ENCODE results near the gene CENPU.
A peak's percentile ranks its signal among the peaks of the same experiment; 100 is the strongest.
"Not testable (repeated sequence)": the region's sequence is repeated elsewhere in the genome, so short reads cannot be mapped to it uniquely, and the experiment has no call there.

The CENPU gene

DNA sequence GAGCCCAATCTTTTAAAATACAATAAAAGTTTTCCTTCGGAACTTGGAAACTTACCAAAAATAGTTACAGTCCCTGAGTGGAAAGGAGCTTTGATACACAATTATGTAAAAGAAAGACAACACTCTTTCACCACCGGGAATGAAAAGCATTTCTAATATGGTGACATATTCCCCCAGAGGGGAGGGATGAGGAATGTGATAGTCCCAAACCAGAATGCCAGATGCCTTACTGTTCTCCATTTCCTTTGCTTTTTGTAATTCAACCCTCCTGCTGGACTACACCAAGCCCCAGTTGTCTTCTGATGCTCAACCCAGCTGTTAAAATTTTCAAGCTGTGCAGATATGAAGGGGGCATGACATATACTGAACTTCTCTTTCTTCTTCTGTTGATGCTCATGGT lies 80.2 kb downstream of the CENPU start:
- H3K4me1 ChIP-seq (ENCODE audit: control insufficient read depth, insufficient read depth, low read length) = peaks cover 5% of the 10 kb centered on the region

DNA sequence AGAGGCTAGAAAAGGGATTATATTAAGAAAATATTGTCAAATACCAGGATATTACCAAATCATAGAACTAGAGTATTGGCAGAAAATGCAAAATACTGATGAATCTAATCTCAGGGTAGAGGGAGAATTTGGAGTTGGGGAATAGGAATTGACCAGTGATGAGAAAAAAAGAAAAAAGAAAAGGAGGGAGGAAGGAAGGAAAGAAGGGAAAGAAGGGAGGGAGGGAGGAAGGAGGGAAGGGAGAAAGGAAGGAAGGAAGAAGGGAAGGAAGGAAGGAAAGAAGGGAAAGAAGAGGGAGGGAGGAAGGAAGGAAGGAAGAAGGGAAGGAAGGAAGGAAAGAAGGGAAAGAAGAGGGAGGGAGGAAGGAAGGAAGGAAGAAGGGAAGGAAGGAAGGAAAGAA lies 81.2 kb downstream of the CENPU start:
- not testable (repeated sequence) for H3K9ac ChIP-seq (ENCODE audit: low read length)

More for the DNA sequence above, 80.2 kb downstream of the CENPU start:
- no peaks in the 10 kb centered on the region for H3K27me3 ChIP-seq (ENCODE audit: control insufficient read depth, insufficient read depth, low read length)
- H3K9me3 ChIP-seq (ENCODE audit: control insufficient read depth, low read length) = no peaks in the 10 kb centered on the region
- H3K9ac ChIP-seq (ENCODE audit: low read length) = no peak overlapping the region
- no peaks in the 10 kb centered on the region for H3K36me3 ChIP-seq (ENCODE audit: control insufficient read depth, insufficient read depth, low read length)
- no peak overlapping the region for H3K4me3 ChIP-seq (ENCODE audit: low read length)

DNA sequence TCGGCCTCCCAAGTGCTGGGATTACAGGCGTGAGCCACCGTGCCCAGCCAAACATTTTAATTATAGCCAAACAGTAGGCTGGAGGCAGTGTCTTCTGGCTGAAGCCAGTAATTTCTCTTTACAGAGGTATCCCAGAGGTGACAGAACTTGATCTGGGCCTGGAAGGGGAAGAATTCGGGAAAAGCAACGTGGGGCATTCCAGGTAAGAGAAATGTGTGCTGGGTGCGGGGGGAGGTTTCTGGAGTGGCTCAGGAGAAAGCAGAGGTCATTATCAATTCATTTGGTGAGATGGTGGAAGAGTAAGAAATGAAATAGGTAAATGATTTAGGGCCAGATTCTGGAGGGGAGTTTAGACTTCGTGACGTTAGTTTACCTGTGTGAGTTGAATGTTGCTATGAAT lies 82.0 kb downstream of the CENPU start:
- H3K4me1 ChIP-seq (ENCODE audit: control insufficient read depth, insufficient read depth, low read length) = peaks cover 16% of the 10 kb centered on the region
- no peak overlapping the region for H3K9ac ChIP-seq (ENCODE audit: low read length)
- H3K4me3 ChIP-seq (ENCODE audit: low read length) = no peak overlapping the region
- no peaks in the 10 kb centered on the region for H3K36me3 ChIP-seq (ENCODE audit: control insufficient read depth, insufficient read depth, low read length)
- H3K9me3 ChIP-seq (ENCODE audit: control insufficient read depth, low read length) = no peaks in the 10 kb centered on the region
- no peaks in the 10 kb centered on the region for H3K27me3 ChIP-seq (ENCODE audit: control insufficient read depth, insufficient read depth, low read length)

More for the DNA sequence above, 81.2 kb downstream of the CENPU start:
- H3K4me1 ChIP-seq (ENCODE audit: control insufficient read depth, insufficient read depth, low read length) = peaks cover 10% of the 10 kb centered on the region
- H3K9me3 ChIP-seq (ENCODE audit: control insufficient read depth, low read length); H3K36me3 ChIP-seq (ENCODE audit: control insufficient read depth, insufficient read depth, low read length); H3K4me3 ChIP-seq (ENCODE audit: low read length); H3K27me3 ChIP-seq (ENCODE audit: control insufficient read depth, insufficient read depth, low read length): not testable (repeated sequence)

DNA sequence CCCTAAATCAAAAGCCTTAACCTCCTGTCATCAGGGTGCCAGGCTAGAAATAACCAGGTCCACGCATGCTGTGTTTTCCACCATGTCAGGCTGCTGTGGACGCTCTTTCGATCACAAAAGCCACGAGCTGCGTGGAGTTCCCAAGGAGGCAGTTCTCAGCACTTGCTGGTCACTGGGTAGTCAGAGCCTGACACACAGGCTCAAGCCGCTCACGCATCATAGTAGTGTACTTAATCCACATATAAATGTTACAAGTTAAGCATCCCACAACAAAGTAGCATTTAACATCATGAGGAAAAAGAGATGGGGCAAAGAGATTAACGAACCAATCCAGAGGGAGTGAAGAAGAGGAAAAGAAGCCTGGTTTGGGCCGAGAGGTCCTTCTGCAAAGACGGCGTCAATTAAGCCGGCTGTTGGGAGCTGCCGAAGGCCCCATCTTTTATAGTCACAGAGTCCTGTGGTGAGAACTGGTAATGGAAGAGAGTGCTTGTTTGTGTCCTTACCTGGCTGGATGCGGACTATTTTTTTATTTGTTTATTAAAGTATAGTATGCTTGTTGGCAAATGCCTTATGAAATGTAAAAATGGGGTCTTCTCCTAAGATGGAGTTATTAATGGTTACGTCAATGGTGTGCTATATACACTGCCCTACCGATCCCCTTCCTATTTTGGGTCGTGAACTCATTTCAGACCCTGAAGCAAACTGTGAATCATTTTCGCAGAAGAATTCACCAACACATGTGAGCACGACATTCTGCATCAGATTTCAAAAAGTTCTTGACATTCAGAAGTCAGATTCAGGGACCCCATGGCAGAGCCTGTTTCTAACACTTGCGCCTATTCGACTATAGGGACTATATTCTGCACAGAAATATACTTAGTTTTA lies 83.7 kb downstream of the CENPU start:
- no peaks in the 10 kb centered on the region for H3K9me3 ChIP-seq (ENCODE audit: control insufficient read depth, low read length)
- H3K36me3 ChIP-seq (ENCODE audit: control insufficient read depth, insufficient read depth, low read length) = no peaks in the 10 kb centered on the region
- H3K4me3 ChIP-seq (ENCODE audit: low read length) = peak overlapping the region; percentile 97
- H3K4me1 ChIP-seq (ENCODE audit: control insufficient read depth, insufficient read depth, low read length) = peaks cover 31% of the 10 kb centered on the region
- H3K9ac ChIP-seq (ENCODE audit: low read length) = peak overlapping the region; percentile 91
- no peaks in the 10 kb centered on the region for H3K27me3 ChIP-seq (ENCODE audit: control insufficient read depth, insufficient read depth, low read length)

DNA sequence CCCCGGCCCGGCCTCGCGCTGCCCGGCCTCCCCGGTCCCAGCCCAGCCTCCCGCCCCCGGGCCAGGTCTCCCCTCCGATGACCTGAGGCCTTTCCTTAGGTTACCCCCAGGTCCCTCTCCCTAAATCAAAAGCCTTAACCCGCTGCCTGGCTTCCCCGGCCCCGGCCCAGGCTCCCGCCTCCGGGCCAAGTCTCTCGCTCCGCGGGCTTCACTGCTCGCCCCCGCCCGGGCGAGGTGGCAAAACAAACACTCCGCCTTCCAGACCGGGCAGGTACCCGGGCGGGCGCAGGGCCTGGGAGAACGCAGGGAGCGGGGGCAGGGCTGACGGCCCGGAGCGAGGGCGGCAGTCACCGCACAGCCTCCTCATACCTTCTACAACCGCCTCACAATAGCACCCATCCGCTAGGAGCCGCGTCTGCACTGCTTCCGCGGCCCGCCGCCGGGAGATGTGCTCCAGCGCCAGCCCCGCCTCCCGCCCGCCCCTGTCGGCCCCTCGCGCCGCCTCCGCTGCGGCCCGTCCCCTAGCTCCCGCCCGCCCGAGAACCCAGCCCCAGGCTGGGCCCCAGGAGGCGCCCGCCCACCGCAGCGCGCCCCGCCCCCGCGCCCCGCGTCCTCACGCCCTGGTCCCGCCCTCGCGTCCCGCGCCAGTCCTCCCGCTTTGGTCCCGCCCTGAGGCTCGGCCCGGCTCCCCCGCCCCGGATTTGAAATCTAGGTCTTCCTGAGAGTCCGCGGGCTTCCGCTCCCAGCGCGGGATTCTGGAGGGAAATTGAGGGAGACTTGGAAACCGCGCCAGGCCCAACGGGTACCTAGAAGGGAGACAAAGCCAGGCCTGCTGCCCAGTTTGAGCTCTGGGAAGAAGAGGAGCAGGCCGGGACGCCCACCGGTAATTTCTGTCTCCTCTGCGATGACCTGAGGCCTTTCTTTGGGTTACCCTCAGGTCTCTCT lies 84.6 kb downstream of the CENPU start, which contains the start of the genes CASP3 and PRIMPOL:
Gene CASP3, minus strand, starts transcription at position 422 of the 945 bp plus-strand sequence. CDS start 10,994 bp downstream, outside the sequence.
Gene PRIMPOL, plus strand, starts transcription at position 713 of the 945 bp plus-strand sequence. CDS start 7,403 bp downstream, outside the sequence.
- peak within 1 kb of the TSS; percentile 98 for H3K9ac ChIP-seq (ENCODE audit: low read length)
- no peaks in the 10 kb centered on the region for H3K36me3 ChIP-seq (ENCODE audit: control insufficient read depth, insufficient read depth, low read length)
- peaks cover 36% of the 10 kb centered on the region for H3K4me1 ChIP-seq (ENCODE audit: control insufficient read depth, insufficient read depth, low read length)
- H3K27me3 ChIP-seq (ENCODE audit: control insufficient read depth, insufficient read depth, low read length) = no peaks in the 10 kb centered on the region
- H3K9me3 ChIP-seq (ENCODE audit: control insufficient read depth, low read length) = no peaks in the 10 kb centered on the region
- H3K4me3 ChIP-seq (ENCODE audit: low read length) = peak within 1 kb of the TSS; percentile 97

DNA sequence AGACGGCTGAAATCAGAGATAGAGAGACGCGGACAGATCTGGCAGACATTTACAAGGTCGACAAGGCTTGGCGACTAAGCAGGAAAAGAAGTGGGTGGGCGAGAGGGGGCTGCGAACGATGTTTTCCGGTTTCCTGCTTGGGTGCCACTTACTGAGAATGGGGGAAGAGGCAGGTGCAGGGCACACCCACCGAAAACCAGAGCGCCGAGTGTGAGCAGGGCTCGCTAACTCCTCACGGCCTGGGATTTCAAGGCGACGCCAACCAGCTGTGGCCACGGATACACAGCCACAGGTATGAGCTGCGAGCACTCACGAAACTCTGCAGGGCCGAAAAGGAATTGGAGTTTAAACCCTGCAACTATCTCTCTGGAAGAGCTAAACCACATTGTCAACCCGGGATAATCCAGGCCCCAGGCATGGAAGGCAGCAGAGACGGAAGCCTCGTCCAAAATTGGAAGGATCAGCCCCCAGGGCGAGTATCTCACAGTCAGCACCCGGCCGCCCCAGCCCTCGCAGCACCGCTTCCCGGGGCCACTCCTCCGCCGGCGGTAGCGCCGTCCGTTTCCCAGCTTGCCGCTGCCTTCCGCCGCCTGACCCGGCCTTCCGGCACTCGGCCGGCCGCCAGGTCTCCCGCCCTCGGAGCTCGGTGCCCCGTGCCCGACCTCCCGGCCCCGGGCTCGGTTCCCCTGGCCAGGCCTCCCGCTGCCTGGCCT lies 85.4 kb downstream of the CENPU start:
- H3K9ac ChIP-seq (ENCODE audit: low read length) = peak overlapping the region; percentile 98
- no peaks in the 10 kb centered on the region for H3K9me3 ChIP-seq (ENCODE audit: control insufficient read depth, low read length)
- H3K27me3 ChIP-seq (ENCODE audit: control insufficient read depth, insufficient read depth, low read length) = no peaks in the 10 kb centered on the region
- H3K4me1 ChIP-seq (ENCODE audit: control insufficient read depth, insufficient read depth, low read length) = peaks cover 36% of the 10 kb centered on the region
- no peaks in the 10 kb centered on the region for H3K36me3 ChIP-seq (ENCODE audit: control insufficient read depth, insufficient read depth, low read length)
- H3K4me3 ChIP-seq (ENCODE audit: low read length) = peak overlapping the region; percentile 84

DNA sequence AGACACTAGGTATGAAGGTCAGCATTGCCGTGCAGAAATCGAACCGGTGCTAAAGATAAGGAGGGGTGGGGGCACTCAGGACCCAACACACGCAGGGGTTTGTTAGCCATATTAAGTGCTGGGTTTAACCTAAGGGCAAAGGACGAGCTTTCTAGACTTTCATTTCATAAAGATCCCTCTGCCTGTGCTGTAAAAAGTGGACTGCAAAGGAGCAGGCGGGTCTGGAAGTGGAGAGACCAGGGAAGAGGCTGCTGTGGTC lies 85.9 kb downstream of the CENPU start:
- Histone ChIP-seq H3K9ac (ENCODE audit: low read length) (peak overlapping the region; percentile 98), H3K4me1 (ENCODE audit: control insufficient read depth, insufficient read depth, low read length) (peaks cover 36% of the 10 kb centered on the region), H3K27me3 (ENCODE audit: control insufficient read depth, insufficient read depth, low read length) (no peaks in the 10 kb centered on the region), H3K4me3 (ENCODE audit: low read length) (peak overlapping the region; percentile 84), H3K36me3 (ENCODE audit: control insufficient read depth, insufficient read depth, low read length) (no peaks in the 10 kb centered on the region), H3K9me3 (ENCODE audit: control insufficient read depth, low read length) (no peaks in the 10 kb centered on the region)

DNA sequence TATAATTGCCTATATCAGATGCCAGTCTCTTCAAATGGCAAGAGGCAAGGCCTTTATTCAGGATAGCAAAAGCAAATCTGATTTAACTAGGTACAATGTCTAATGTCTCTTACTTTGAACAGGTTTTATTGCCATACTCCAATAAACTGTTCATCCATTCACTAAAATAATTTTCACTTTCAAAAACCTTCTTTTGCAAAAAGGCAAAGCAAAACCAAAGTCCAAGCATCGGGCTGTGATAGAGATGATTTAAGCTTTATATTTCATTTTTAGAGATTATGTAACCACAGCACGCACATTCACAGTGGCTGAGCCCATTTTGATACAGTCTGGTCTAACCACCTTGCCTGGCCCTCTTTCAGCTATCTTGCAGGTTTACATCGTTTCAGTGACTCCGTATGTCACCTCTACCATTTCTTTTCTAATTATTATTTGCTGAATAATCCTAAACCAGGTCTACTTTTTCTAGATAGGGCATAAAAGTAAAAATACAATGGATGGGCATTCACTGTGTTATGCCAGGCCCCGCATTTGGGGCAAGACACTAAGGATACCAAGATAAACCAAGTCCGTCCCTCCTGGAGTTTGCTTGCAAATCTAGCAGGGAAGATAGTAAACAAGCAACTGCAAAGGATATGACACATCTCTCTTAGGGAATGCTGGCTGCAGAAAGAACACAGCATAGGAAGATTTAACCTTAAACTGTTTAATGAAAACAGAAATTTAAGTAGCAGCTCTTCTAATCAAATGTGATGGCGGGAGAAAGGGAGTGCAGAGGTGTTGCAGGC lies 86.4 kb downstream of the CENPU start:
- H3K4me1 ChIP-seq (ENCODE audit: control insufficient read depth, insufficient read depth, low read length) = peaks cover 36% of the 10 kb centered on the region
- H3K27me3 ChIP-seq (ENCODE audit: control insufficient read depth, insufficient read depth, low read length) = no peaks in the 10 kb centered on the region
- H3K4me3 ChIP-seq (ENCODE audit: low read length) = peak overlapping the region; percentile 84
- peak overlapping the region; percentile 98 for H3K9ac ChIP-seq (ENCODE audit: low read length)
- H3K36me3 ChIP-seq (ENCODE audit: control insufficient read depth, insufficient read depth, low read length) = no peaks in the 10 kb centered on the region
- no peaks in the 10 kb centered on the region for H3K9me3 ChIP-seq (ENCODE audit: control insufficient read depth, low read length)

DNA sequence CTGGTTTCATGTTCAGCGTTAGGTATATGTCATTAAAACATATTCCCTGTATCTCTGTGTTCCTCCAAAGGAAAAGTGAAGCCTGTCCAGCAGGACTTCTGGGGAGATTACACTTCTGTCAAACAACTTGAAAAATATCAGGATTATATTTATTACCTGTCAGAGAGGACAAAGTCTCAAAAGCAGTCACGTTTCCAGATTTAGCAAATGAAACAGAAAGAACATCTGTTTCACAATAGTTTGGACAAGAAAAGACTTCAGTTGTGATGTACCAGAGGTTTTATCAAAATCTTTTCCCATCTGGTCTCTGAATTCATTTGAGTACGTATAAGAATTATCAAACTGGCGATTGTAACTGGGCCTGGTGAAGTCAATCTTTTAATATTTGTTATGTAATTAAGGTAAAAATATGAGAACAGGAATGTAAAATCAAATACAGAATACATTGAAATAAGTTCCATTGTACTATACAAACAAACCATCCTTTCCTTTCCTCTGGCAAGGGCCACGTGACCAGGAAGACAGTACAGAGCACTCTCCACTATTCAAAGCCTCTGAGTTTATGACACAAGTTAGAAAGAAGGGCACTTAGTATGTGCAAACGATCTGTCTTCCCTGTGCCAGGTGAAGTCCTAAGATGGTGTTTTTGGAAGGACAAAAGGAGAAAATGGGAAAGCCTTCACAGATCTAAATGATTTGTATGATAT lies 87.8 kb downstream of the CENPU start:
- no peaks in the 10 kb centered on the region for H3K9me3 ChIP-seq (ENCODE audit: control insufficient read depth, low read length)
- peaks cover 36% of the 10 kb centered on the region for H3K4me1 ChIP-seq (ENCODE audit: control insufficient read depth, insufficient read depth, low read length)
- H3K9ac ChIP-seq (ENCODE audit: low read length) = no peak overlapping the region

DNA sequence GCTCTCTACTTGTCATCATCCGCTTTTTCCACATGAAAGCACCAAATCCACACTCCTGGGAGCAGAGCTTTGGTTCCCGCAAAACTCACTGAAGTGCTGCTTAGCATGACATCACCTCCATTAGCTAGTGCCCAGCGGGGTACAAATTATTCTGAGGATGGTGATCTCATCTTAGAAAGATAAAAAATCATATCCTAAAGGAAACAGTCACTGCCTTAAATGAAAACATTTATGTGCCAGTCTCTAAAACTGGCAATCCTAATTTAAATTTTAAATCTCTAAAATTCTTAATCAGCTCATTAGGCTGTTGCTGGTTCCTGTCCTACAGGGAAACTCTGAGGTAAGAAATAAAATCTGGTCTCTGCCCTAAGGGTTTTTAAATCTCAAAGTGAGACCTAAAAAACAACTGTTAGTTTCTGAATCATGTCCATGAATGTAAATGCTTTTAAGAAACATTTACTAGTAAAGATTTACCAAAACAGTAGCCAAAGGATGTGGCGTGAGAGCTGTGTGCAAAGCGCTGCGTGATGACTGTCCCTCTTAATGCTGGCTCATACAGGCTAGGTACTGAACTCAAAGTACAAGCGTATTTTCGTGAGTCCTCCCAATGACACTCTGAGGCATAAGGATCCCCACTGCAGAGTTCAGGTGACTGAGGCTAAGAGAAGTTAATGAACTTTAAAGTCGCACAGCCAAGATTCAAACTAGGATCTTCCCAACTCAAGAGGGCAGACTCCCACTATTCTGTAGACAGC lies 89.2 kb downstream of the CENPU start:
- Histone ChIP-seq H3K9ac (ENCODE audit: low read length) (no peak overlapping the region), H3K4me1 (ENCODE audit: control insufficient read depth, insufficient read depth, low read length) (peaks cover 36% of the 10 kb centered on the region), H3K9me3 (ENCODE audit: control insufficient read depth, low read length) (no peaks in the 10 kb centered on the region), H3K4me3 (ENCODE audit: low read length) (no peak overlapping the region), H3K27me3 (ENCODE audit: control insufficient read depth, insufficient read depth, low read length) (no peaks in the 10 kb centered on the region), H3K36me3 (ENCODE audit: control insufficient read depth, insufficient read depth, low read length) (no peaks in the 10 kb centered on the region)

More for the DNA sequence above, 87.8 kb downstream of the CENPU start:
- Histone ChIP-seq H3K36me3 (ENCODE audit: control insufficient read depth, insufficient read depth, low read length) (no peaks in the 10 kb centered on the region), H3K27me3 (ENCODE audit: control insufficient read depth, insufficient read depth, low read length) (no peaks in the 10 kb centered on the region), H3K4me3 (ENCODE audit: low read length) (peak overlapping the region; percentile 7)

All from mucosa of stomach (tissue), 1 donor.